ENCODE measurements around the gene OSM. TPM values are rescaled to one million over a fixed set of nuclear protein-coding genes. Genes with fewer than 3 reads are reported as not detected.

The OSM gene
- total RNA-seq, 1 experiment from 2014 or later = not detected

DNA sequence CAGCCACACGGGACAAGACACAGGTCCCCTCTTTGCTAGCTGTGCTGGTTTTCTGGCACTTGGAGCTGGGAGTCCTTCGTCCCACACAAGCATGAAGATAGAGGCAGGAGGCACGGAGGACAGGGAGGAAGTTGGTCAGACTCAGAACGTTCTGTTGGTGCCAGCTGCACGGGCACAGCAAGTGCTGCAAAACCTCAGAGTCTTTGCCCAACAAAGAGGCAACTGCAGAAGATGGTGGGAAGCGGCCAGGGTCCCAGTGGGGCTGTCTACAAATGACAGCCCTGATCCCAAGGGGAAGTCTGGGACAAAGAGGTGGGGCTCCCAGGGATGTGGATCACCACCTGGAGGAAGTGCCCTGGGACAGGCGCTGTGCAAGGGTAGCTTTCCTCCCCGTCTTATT is 9.4 kb upstream of the OSM start:
- H4K20me1 ChIP-seq (ENCODE audit: insufficient read depth) = no peaks in the 10 kb centered on the region
- TF ChIP-seq JUND (IDR thresholded peaks at IDR 0.05) (no peak), EGR1 (IDR thresholded peaks at IDR 0.05; ENCODE audit: low read depth) (no peak), CBX3 (IDR thresholded peaks at IDR 0.05; ENCODE audit: low read depth) (no peak), POLR2A (IDR thresholded peaks at IDR 0.05; ENCODE audit: borderline replicate concordance, extremely low read depth, insufficient read depth, insufficient read length) (no peak), YY1 (IDR thresholded peaks at IDR 0.05; ENCODE audit: extremely low read depth, insufficient replicate concordance, low read depth, low read length) (no peak), ELF1 (IDR thresholded peaks at IDR 0.05; ENCODE audit: borderline replicate concordance, low read depth) (no peak), FOSL1 (IDR thresholded peaks at IDR 0.05; ENCODE audit: low read depth) (no peak), ZFX (IDR thresholded peaks at IDR 0.05) (no peak), EZH2 (IDR thresholded peaks at IDR 0.05) (no peak), EZH2phosphoT487 (IDR thresholded peaks at IDR 0.05; ENCODE audit: borderline replicate concordance) (no peak), ZNF274 (IDR thresholded peaks at IDR 0.05; ENCODE audit: low read depth, low read length) (no peak), SIN3A (IDR thresholded peaks at IDR 0.05; ENCODE audit: low read depth) (no peak)
- TF ChIP-seq, protein P1, sequence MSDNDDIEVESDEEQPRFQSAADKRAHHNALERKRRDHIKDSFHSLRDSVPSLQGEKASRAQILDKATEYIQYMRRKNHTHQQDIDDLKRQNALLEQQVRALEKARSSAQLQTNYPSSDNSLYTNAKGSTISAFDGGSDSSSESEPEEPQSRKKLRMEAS (IDR thresholded peaks at IDR 0.05) = no peak
- TF ChIP-seq, protein P2, sequence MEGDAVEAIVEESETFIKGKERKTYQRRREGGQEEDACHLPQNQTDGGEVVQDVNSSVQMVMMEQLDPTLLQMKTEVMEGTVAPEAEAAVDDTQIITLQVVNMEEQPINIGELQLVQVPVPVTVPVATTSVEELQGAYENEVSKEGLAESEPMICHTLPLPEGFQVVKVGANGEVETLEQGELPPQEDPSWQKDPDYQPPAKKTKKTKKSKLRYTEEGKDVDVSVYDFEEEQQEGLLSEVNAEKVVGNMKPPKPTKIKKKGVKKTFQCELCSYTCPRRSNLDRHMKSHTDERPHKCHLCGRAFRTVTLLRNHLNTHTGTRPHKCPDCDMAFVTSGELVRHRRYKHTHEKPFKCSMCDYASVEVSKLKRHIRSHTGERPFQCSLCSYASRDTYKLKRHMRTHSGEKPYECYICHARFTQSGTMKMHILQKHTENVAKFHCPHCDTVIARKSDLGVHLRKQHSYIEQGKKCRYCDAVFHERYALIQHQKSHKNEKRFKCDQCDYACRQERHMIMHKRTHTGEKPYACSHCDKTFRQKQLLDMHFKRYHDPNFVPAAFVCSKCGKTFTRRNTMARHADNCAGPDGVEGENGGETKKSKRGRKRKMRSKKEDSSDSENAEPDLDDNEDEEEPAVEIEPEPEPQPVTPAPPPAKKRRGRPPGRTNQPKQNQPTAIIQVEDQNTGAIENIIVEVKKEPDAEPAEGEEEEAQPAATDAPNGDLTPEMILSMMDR (IDR thresholded peaks at IDR 0.05 in 2 of 3, conservative IDR thresholded peaks at IDR 0.05 in 1 of 3; ENCODE audit: borderline replicate concordance in 1 of 3, insufficient read depth in 1 of 3, low read depth in 2 of 3, low read length in 2 of 3) = no peak
- TF ChIP-seq, protein P3, sequence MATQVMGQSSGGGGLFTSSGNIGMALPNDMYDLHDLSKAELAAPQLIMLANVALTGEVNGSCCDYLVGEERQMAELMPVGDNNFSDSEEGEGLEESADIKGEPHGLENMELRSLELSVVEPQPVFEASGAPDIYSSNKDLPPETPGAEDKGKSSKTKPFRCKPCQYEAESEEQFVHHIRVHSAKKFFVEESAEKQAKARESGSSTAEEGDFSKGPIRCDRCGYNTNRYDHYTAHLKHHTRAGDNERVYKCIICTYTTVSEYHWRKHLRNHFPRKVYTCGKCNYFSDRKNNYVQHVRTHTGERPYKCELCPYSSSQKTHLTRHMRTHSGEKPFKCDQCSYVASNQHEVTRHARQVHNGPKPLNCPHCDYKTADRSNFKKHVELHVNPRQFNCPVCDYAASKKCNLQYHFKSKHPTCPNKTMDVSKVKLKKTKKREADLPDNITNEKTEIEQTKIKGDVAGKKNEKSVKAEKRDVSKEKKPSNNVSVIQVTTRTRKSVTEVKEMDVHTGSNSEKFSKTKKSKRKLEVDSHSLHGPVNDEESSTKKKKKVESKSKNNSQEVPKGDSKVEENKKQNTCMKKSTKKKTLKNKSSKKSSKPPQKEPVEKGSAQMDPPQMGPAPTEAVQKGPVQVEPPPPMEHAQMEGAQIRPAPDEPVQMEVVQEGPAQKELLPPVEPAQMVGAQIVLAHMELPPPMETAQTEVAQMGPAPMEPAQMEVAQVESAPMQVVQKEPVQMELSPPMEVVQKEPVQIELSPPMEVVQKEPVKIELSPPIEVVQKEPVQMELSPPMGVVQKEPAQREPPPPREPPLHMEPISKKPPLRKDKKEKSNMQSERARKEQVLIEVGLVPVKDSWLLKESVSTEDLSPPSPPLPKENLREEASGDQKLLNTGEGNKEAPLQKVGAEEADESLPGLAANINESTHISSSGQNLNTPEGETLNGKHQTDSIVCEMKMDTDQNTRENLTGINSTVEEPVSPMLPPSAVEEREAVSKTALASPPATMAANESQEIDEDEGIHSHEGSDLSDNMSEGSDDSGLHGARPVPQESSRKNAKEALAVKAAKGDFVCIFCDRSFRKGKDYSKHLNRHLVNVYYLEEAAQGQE (IDR thresholded peaks at IDR 0.05; ENCODE audit: low read depth) = no peak
- TF ChIP-seq, protein P4, sequence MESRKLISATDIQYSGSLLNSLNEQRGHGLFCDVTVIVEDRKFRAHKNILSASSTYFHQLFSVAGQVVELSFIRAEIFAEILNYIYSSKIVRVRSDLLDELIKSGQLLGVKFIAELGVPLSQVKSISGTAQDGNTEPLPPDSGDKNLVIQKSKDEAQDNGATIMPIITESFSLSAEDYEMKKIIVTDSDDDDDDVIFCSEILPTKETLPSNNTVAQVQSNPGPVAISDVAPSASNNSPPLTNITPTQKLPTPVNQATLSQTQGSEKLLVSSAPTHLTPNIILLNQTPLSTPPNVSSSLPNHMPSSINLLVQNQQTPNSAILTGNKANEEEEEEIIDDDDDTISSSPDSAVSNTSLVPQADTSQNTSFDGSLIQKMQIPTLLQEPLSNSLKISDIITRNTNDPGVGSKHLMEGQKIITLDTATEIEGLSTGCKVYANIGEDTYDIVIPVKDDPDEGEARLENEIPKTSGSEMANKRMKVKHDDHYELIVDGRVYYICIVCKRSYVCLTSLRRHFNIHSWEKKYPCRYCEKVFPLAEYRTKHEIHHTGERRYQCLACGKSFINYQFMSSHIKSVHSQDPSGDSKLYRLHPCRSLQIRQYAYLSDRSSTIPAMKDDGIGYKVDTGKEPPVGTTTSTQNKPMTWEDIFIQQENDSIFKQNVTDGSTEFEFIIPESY (IDR thresholded peaks at IDR 0.05; ENCODE audit: extremely low read depth, insufficient replicate concordance, low read length) = no peak
- ATAC-seq (no peak), DNase-seq (ENCODE audit: low read depth, low spot score) (no peak)
- no peaks in the 10 kb centered on the region for H3K79me2 ChIP-seq (ENCODE audit: insufficient read depth, low read length)
- H3K9me3 ChIP-seq (ENCODE audit: control insufficient read depth in 1 of 2, insufficient read depth in 1 of 2, low read depth in 1 of 2, low read length in 2 of 2) = no peaks in the 10 kb centered on the region
- no peak overlapping the region for H2AFZ ChIP-seq (ENCODE audit: low read depth, low read length, poor library complexity, severe bottlenecking)
- no peak overlapping the region for H3K27ac ChIP-seq (ENCODE audit: low read depth, low read length)
- ChIA-PET RAD21 (ENCODE audit: low non-redundant PET in 1 of 2, low total read pairs in 2 of 2, uncharacterized antibody in 2 of 2, unreplicated experiment in 2 of 2) (no interaction called here), CTCF (interaction anchor here (0.8 kb wide), 1 partner anchor 12 kb away, joined by 3 read pairs; no protein-coding TSS in a partner anchor), POLR2A (no interaction called here)
- no peaks in the 10 kb centered on the region for H3K27me3 ChIP-seq (ENCODE audit: insufficient read depth, low read length)
- BruUV-seq (replicated peaks) = no TSS peak
- H3K9me2 ChIP-seq (ENCODE audit: insufficient read depth) = no peaks in the 10 kb centered on the region
- no peaks in the 10 kb centered on the region for H3K36me3 ChIP-seq (ENCODE audit: control insufficient read depth in 1 of 2, insufficient read depth in 2 of 2, low read length in 2 of 2)
- no peak overlapping the region for H3K4me3 ChIP-seq (replicated peaks in 1 of 2; ENCODE audit: low read depth in 1 of 2, low read length in 2 of 2)
- H3K9ac ChIP-seq (ENCODE audit: low read length) = no peak overlapping the region
- H3K4me2 ChIP-seq (ENCODE audit: low read length) = no peak overlapping the region
- intact Hi-C loops (cut with micrococcal nuclease) = no loop called here
- H3K4me1 ChIP-seq (ENCODE audit: control insufficient read depth in 1 of 2, insufficient read depth in 2 of 2, low read length in 2 of 2) = peaks cover 5 to 17% of the 10 kb centered on the region in 2 experiments; a peak in 3 of 4 replicates

All from HCT116 (cell line).